WTC11 (cell line): Measurements from ENCODE around the gene GFY. TPM values are rescaled to one million over a fixed set of nuclear protein-coding genes. Genes with fewer than 3 reads are reported as not detected.

ENCODE experiments used
- ATAC-seq: fragments of 200-7000 bp; cut with Tn5 transposase; 2 replicates; pipeline ENCODE4 v1.10.0; 2021; ENCODE audit warnings: mild to moderate bottlenecking, moderate library complexity
- CTCF ChIA-PET: fragments of 300-600 bp; sonication (Branson Sonifier 250); formaldehyde crosslinking; loops from one replicate; lab custom pipeline; 2021; ENCODE audit warnings: antibody characterized with exemption; lab: Charles Lee
- POLR2A ChIA-PET: fragments of 350-600 bp; sonication (Branson Sonifier 250); formaldehyde crosslinking; loops from one replicate; lab custom pipeline; 2021; ENCODE audit warnings: antibody characterized with exemption; lab: Charles Lee
- DNase-seq: peaks from one replicate; pipeline ENCODE4 v3.0.0; 2021; ENCODE audit warnings: low spot score
- H3K27ac Mint-ChIP-seq: 2 replicates; pipeline ENCODE4 v1.8.0; 2021; ENCODE audit warnings: mixed read lengths
- H3K27me3 Mint-ChIP-seq: 2 replicates; pipeline ENCODE4 v1.8.0; 2021; ENCODE audit warnings: low read depth, mild to moderate bottlenecking, moderate library complexity, mixed read lengths
- H3K36me3 Mint-ChIP-seq: 2 replicates; pipeline ENCODE4 v1.8.0; 2021; ENCODE audit warnings: mixed read lengths
- H3K4me1 Mint-ChIP-seq: 2 replicates; pipeline ENCODE4 v1.8.0; 2022; ENCODE audit warnings: mixed read lengths
- H3K4me3 Mint-ChIP-seq: 2 replicates; pipeline ENCODE4 v1.8.0; 2021; ENCODE audit warnings: mild to moderate bottlenecking, moderate library complexity, mixed read lengths
- H3K9me3 Mint-ChIP-seq: 2 replicates; pipeline ENCODE4 v1.8.0; 2021; ENCODE audit warnings: mixed read lengths
- ETV6 ChIP-seq: sonication (generic); formaldehyde crosslinking; IDR thresholded peaks from 2 replicates; pipeline ENCODE4 v1.8.1; 2022; ENCODE audit warnings: mild to moderate bottlenecking, missing genetic modification reagents
- FOXK1 ChIP-seq: sonication (generic); formaldehyde crosslinking; IDR thresholded peaks from 2 replicates; pipeline ENCODE4 v1.8.0; 2022; ENCODE audit warnings: mild to moderate bottlenecking, moderate library complexity, missing genetic modification reagents
- NR2C2 ChIP-seq: sonication (generic); formaldehyde crosslinking; IDR thresholded peaks from 2 replicates; pipeline ENCODE4 v1.8.0; 2022; ENCODE audit warnings: mild to moderate bottlenecking, missing genetic modification reagents
- SP1 ChIP-seq: sonication (generic); formaldehyde crosslinking; conservative IDR thresholded peaks from 2 replicates; pipeline ENCODE4 v1.8.1; 2022; ENCODE audit warnings: missing genetic modification reagents
- ZNF121 ChIP-seq: sonication (generic); formaldehyde crosslinking; IDR thresholded peaks from 2 replicates; pipeline ENCODE4 v1.8.0; 2023; ENCODE audit warnings: missing genetic modification reagents
- total RNA-seq: library from RNA; stranded (reverse); gene quantifications from 3 replicates; pipeline ENCODE4 v1.2.3, GENCODE V29; 2021
- TF ChIP-seq, protein P1 (sequence below): sonication (generic); formaldehyde crosslinking; IDR thresholded peaks from 2 replicates; pipeline ENCODE4 v1.8.1; 2023; ENCODE audit warnings: mild to moderate bottlenecking, missing genetic modification reagents, moderate library complexity
- TF ChIP-seq, protein P2 (sequence below): sonication (generic); formaldehyde crosslinking; IDR thresholded peaks from 2 replicates; pipeline ENCODE4 v1.8.0; 2022; ENCODE audit warnings: mild to moderate bottlenecking, missing genetic modification reagents
- TF ChIP-seq, protein P3 (sequence below): sonication (generic); formaldehyde crosslinking; IDR thresholded peaks from 2 replicates; pipeline ENCODE4 v1.8.0; 2022; ENCODE audit warnings: mild to moderate bottlenecking, missing genetic modification reagents
- TF ChIP-seq, protein P4 (sequence below): sonication (generic); formaldehyde crosslinking; IDR thresholded peaks from 2 replicates; pipeline ENCODE4 v1.8.0; 2022; ENCODE audit warnings: missing genetic modification reagents
- TF ChIP-seq, protein P5 (sequence below): sonication (generic); formaldehyde crosslinking; IDR thresholded peaks from 2 replicates; pipeline ENCODE4 v1.8.0; 2022; ENCODE audit warnings: mild to moderate bottlenecking, missing genetic modification reagents
- TF ChIP-seq, protein P6 (sequence below): sonication (generic); formaldehyde crosslinking; IDR thresholded peaks from 2 replicates; pipeline ENCODE4 v1.8.1; 2023; ENCODE audit warnings: mild to moderate bottlenecking, missing genetic modification reagents

Gene GFY
- total RNA-seq, 1 experiment from 2014 or later: 0.87 TPM

DNA sequence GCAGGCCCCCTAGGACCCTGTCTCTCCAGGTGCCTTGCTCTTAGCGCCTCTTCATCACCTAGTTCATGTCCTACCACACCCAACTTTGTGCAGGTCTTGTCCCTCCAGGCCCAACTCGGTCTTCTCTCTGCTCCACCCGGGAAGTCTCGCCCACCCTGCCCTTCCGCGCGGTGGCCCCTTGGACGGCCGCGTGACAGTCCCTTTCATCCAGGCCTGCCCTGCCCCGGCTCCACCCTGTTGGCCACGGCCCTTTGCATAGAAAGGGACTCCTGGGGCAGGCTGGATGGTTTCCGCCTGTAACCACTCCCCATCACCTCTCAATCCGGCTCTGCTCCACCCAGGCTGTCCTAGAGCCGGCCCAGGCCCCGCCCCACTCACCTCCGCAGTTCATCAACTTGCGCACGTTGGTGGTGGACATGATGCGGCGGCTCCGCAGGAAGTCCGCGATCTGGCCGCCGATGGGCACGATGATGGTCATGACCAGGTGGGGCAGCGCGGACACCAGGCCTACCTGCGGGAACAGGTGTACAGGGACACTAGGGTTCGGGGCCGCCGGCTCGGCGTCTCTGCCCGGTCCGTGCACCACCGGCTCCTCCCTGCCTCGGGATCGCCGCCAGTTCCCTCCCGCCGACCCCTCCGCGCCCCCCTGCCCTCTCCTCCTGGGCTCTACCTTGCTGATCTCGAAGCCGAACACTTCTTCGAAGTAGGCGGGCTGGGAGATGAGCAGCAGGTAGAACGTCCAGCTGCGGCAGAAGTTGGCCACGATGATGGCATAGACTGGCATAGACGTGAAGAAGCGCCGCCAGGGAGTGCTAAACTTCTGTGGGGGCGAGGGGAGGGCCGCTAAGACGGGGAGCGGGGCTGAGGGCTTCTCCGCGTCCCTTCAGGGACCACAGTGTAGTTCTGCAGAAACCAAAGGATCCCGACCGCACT, 7.2 kb downstream of the GFY start:
- H3K9me3 Mint-ChIP-seq: peaks cover 11% of the 10 kb centered on the region
- peak overlapping the region; percentile 45; the same call in 1 of the 2 replicates for H3K27ac Mint-ChIP-seq
- ChIA-PET CTCF (interaction anchor here (1.0 to 1.7 kb wide), 5 partner anchors 10 to 41 kb away, joined by 4 to 10 read pairs (median 5); no protein-coding TSS in a partner anchor), POLR2A (interaction anchor here (1.1 kb wide), 1 partner anchor 10 kb away, joined by 4 read pairs; no protein-coding TSS in a partner anchor)
- peaks cover 3% of the 10 kb centered on the region; the same call in 1 of the 2 replicates for H3K36me3 Mint-ChIP-seq
- peak; percentile 80 for ATAC-seq
- H3K27me3 Mint-ChIP-seq: peaks cover 98% of the 10 kb centered on the region
- TF ChIP-seq, protein P1, sequence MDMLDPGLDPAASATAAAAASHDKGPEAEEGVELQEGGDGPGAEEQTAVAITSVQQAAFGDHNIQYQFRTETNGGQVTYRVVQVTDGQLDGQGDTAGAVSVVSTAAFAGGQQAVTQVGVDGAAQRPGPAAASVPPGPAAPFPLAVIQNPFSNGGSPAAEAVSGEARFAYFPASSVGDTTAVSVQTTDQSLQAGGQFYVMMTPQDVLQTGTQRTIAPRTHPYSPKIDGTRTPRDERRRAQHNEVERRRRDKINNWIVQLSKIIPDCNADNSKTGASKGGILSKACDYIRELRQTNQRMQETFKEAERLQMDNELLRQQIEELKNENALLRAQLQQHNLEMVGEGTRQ: peak; percentile 36; the same call in 1 of the 2 replicates
- TF ChIP-seq, protein P2, sequence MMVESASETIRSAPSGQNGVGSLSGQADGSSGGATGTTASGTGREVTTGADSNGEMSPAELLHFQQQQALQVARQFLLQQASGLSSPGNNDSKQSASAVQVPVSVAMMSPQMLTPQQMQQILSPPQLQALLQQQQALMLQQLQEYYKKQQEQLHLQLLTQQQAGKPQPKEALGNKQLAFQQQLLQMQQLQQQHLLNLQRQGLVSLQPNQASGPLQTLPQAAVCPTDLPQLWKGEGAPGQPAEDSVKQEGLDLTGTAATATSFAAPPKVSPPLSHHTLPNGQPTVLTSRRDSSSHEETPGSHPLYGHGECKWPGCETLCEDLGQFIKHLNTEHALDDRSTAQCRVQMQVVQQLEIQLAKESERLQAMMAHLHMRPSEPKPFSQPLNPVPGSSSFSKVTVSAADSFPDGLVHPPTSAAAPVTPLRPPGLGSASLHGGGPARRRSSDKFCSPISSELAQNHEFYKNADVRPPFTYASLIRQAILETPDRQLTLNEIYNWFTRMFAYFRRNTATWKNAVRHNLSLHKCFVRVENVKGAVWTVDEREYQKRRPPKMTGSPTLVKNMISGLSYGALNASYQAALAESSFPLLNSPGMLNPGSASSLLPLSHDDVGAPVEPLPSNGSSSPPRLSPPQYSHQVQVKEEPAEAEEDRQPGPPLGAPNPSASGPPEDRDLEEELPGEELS: peak; percentile 71; the same call in 1 of the 2 replicates
- peak; percentile 61; the same call in 1 of the 2 replicates for TF ChIP-seq FOXK1
- peak; percentile 61; the same call in 1 of the 2 replicates for TF ChIP-seq ETV6 (CRISPR knock-in tag)
- TF ChIP-seq, protein P3, sequence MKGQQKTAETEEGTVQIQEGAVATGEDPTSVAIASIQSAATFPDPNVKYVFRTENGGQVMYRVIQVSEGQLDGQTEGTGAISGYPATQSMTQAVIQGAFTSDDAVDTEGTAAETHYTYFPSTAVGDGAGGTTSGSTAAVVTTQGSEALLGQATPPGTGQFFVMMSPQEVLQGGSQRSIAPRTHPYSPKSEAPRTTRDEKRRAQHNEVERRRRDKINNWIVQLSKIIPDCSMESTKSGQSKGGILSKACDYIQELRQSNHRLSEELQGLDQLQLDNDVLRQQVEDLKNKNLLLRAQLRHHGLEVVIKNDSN (CRISPR knock-in tag): peak; percentile 28; the same call in 1 of the 2 replicates
- TF ChIP-seq, protein P4, sequence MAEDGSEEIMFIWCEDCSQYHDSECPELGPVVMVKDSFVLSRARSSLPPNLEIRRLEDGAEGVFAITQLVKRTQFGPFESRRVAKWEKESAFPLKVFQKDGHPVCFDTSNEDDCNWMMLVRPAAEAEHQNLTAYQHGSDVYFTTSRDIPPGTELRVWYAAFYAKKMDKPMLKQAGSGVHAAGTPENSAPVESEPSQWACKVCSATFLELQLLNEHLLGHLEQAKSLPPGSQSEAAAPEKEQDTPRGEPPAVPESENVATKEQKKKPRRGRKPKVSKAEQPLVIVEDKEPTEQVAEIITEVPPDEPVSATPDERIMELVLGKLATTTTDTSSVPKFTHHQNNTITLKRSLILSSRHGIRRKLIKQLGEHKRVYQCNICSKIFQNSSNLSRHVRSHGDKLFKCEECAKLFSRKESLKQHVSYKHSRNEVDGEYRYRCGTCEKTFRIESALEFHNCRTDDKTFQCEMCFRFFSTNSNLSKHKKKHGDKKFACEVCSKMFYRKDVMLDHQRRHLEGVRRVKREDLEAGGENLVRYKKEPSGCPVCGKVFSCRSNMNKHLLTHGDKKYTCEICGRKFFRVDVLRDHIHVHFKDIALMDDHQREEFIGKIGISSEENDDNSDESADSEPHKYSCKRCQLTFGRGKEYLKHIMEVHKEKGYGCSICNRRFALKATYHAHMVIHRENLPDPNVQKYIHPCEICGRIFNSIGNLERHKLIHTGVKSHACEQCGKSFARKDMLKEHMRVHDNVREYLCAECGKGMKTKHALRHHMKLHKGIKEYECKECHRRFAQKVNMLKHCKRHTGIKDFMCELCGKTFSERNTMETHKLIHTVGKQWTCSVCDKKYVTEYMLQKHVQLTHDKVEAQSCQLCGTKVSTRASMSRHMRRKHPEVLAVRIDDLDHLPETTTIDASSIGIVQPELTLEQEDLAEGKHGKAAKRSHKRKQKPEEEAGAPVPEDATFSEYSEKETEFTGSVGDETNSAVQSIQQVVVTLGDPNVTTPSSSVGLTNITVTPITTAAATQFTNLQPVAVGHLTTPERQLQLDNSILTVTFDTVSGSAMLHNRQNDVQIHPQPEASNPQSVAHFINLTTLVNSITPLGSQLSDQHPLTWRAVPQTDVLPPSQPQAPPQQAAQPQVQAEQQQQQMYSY (CRISPR knock-in tag): 0 out of 2 replicates have a peak, but pooled peaks have one; percentile 11
- TF ChIP-seq, protein P5, sequence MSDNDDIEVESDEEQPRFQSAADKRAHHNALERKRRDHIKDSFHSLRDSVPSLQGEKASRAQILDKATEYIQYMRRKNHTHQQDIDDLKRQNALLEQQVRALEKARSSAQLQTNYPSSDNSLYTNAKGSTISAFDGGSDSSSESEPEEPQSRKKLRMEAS: peak; percentile 73
- TF ChIP-seq, protein P6, sequence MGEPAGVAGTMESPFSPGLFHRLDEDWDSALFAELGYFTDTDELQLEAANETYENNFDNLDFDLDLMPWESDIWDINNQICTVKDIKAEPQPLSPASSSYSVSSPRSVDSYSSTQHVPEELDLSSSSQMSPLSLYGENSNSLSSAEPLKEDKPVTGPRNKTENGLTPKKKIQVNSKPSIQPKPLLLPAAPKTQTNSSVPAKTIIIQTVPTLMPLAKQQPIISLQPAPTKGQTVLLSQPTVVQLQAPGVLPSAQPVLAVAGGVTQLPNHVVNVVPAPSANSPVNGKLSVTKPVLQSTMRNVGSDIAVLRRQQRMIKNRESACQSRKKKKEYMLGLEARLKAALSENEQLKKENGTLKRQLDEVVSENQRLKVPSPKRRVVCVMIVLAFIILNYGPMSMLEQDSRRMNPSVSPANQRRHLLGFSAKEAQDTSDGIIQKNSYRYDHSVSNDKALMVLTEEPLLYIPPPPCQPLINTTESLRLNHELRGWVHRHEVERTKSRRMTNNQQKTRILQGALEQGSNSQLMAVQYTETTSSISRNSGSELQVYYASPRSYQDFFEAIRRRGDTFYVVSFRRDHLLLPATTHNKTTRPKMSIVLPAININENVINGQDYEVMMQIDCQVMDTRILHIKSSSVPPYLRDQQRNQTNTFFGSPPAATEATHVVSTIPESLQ (CRISPR knock-in tag): no peak
- TF ChIP-seq SP1 (CRISPR knock-in tag): 0 out of 2 replicates have a peak, but pooled peaks have one; percentile 52
- TF ChIP-seq NR2C2 (CRISPR knock-in tag): 0 out of 2 replicates have a peak, but pooled peaks have one; percentile 11
- TF ChIP-seq ZNF121 (CRISPR knock-in tag): no peak
- peak overlapping the region; percentile 73 for H3K4me3 Mint-ChIP-seq
- peaks cover 53% of the 10 kb centered on the region for H3K4me1 Mint-ChIP-seq
- peak; percentile 90 for DNase-seq
